PC-3 (cell line): Measurements from ENCODE around the gene OCA2. TPM values are rescaled to one million over a fixed set of nuclear protein-coding genes. Genes with fewer than 3 reads are reported as not detected.

Source experiments
- ATAC-seq: fragments of 200-7000 bp; cut with Tn5 transposase; 2 replicates; pipeline ENCODE4 v1.9.1; 2020; ENCODE audit warnings: mild to moderate bottlenecking, moderate library complexity
- BruUV-seq: library from RNA; stranded (reverse); fragments of 400-500 nt; replicated peaks from 2 replicates; lab custom pipeline; 2021; lab: Mats Ljungman, UMichigan
- CTCF ChIA-PET: fragments of 300-600 bp; sonication (Branson Sonifier 250); formaldehyde crosslinking; loops from one replicate; lab custom pipeline; 2022; ENCODE audit warnings: antibody characterized with exemption; lab: Charles Lee
- POLR2A ChIA-PET: fragments of 300-600 bp; sonication (Branson Sonifier 250); formaldehyde crosslinking; loops from one replicate; lab custom pipeline; 2022; ENCODE audit warnings: antibody characterized with exemption; ENCODE audit not compliant: unreplicated experiment; lab: Charles Lee
- DNase-seq: peaks from one replicate; pipeline ENCODE4 v3.0.0-alpha.2; 2015
- H2AFZ ChIP-seq: fragments of 300-600 bp; sonication (generic); 2 replicates; pipeline ENCODE4 v1.6.0; 2016; ENCODE audit warnings: antibody characterized with exemption, low read length
- H3F3A ChIP-seq: fragments of 300-600 bp; sonication (generic); one replicate; pipeline ENCODE4 v1.6.0; 2017; ENCODE audit warnings: antibody characterized with exemption, low read length, control low read depth, mild to moderate bottlenecking; ENCODE audit not compliant: unreplicated experiment
- H3K27ac ChIP-seq: fragments of 300-600 bp; sonication (generic); 2 replicates; pipeline ENCODE4 v1.5.1; 2016; ENCODE audit warnings: mild to moderate bottlenecking, low read length
- H3K27me3 ChIP-seq: fragments of 300-600 bp; sonication (generic); 2 replicates; pipeline ENCODE4 v1.6.1; 2016; ENCODE audit warnings: low read length, mixed read lengths
- H3K36me3 ChIP-seq: fragments of 300-600 bp; sonication (generic); 2 replicates; pipeline ENCODE4 v1.6.1; 2016; ENCODE audit warnings: low read depth, mixed run types, low read length, mixed read lengths
- H3K4me1 ChIP-seq: fragments of 300-600 bp; sonication (generic); 2 replicates; pipeline ENCODE4 v1.5.1; 2016; ENCODE audit warnings: low read length; ENCODE audit not compliant: insufficient read depth
- H3K4me2 ChIP-seq: fragments of 300-600 bp; sonication (generic); 2 replicates; pipeline ENCODE4 v1.6.0; 2016; ENCODE audit warnings: low read length
- H3K4me3 ChIP-seq: fragments of 300-600 bp; sonication (generic); 2 replicates; pipeline ENCODE4 v1.5.1; 2016; ENCODE audit warnings: mild to moderate bottlenecking, low read length, mixed read lengths
- H3K79me2 ChIP-seq: fragments of 300-600 bp; sonication (generic); 2 replicates; pipeline ENCODE4 v1.6.1; 2017; ENCODE audit warnings: low read length, mixed read lengths
- H3K9ac ChIP-seq: fragments of 300-600 bp; sonication (generic); 2 replicates; pipeline ENCODE4 v1.6.0; 2016; ENCODE audit warnings: mild to moderate bottlenecking, low read length
- H3K9me2 ChIP-seq: fragments of 300-600 bp; sonication (generic); replicated peaks from 2 replicates; pipeline ENCODE4 v1.6.1; 2016; ENCODE audit warnings: mixed run types, low read length, mixed read lengths
- H3K9me3 ChIP-seq: fragments of 300-600 bp; sonication (generic); 2 replicates; pipeline ENCODE4 v1.6.1; 2016; ENCODE audit warnings: low read length, mixed read lengths
- H4K20me1 ChIP-seq: fragments of 300-600 bp; sonication (generic); 2 replicates; pipeline ENCODE4 v1.6.1; 2016; ENCODE audit warnings: low read length, mixed read lengths
- CTCF ChIP-seq: fragments of 300-600 bp; sonication (generic); conservative IDR thresholded peaks from 2 replicates; pipeline ENCODE4 v1.5.1; 2017; ENCODE audit warnings: antibody characterized with exemption, low read depth, mild to moderate bottlenecking, low read length
- EZH2 ChIP-seq: fragments of 300-600 bp; sonication (generic); IDR thresholded peaks from one replicate; pipeline ENCODE4 v1.6.1; 2017; ENCODE audit warnings: antibody characterized with exemption, mild to moderate bottlenecking, low read length; ENCODE audit not compliant: unreplicated experiment
- EZH2phosphoT487 ChIP-seq: fragments of 300-600 bp; sonication (generic); IDR thresholded peaks from 2 replicates; pipeline ENCODE4 v1.6.1; 2018; ENCODE audit warnings: mild to moderate bottlenecking, antibody characterized with exemption, low read length, borderline replicate concordance
- intact Hi-C: fragments of 100-400 bp; cut with micrococcal nuclease; formaldehyde crosslinking; loops from 2 replicates; pipeline ENCODE4 v1.9.0; 2023
- total RNA-seq: library from RNA; depleted of rRNA; stranded (reverse); fragments of >200 nt; gene quantifications from 2 replicates; pipeline ENCODE4 v1.2.3, GENCODE V29; 2014

OCA2 gene
- total RNA-seq, 1 experiment from 2014 or later: not detected

GRCh38 chr15:28037969-28038590 lies 61.0 kb downstream of the OCA2 start:
- ChIA-PET CTCF (no interaction called here), POLR2A (no interaction called here)
- Histone ChIP-seq H3K36me3 (no peaks in the 10 kb centered on the region), H2AFZ (no peak overlapping the region), H3K9me3 (no peaks in the 10 kb centered on the region), H3F3A (no peaks in the 10 kb centered on the region), H4K20me1 (no peaks in the 10 kb centered on the region), H3K79me2 (no peaks in the 10 kb centered on the region), H3K27me3 (no peaks in the 10 kb centered on the region), H3K4me1 (no peaks in the 10 kb centered on the region), H3K9me2 (no peaks in the 10 kb centered on the region), H3K4me2 (no peak overlapping the region), H3K4me3 (no peak overlapping the region), H3K9ac (no peak overlapping the region), H3K27ac (no peak overlapping the region)
- no peak for TF ChIP-seq EZH2
- no peak for TF ChIP-seq CTCF
- no peak for TF ChIP-seq EZH2phosphoT487
- DNase-seq (no peak), ATAC-seq (no peak)
- BruUV-seq: no TSS peak
- intact Hi-C loops: no loop called here

GRCh38 chr15:28033443-28033842 lies 65.7 kb downstream of the OCA2 start:
- Histone ChIP-seq H3K4me2 (no peak overlapping the region), H4K20me1 (no peaks in the 10 kb centered on the region), H3K4me3 (no peak overlapping the region), H3K9me3 (no peaks in the 10 kb centered on the region), H3F3A (no peaks in the 10 kb centered on the region), H3K36me3 (no peaks in the 10 kb centered on the region), H3K4me1 (no peaks in the 10 kb centered on the region), H3K9ac (no peak overlapping the region), H3K79me2 (no peaks in the 10 kb centered on the region), H3K27me3 (no peaks in the 10 kb centered on the region), H3K9me2 (no peaks in the 10 kb centered on the region), H3K27ac (no peak overlapping the region), H2AFZ (no peak overlapping the region)
- no TSS peak for BruUV-seq
- DNase-seq (no peak), ATAC-seq (no peak)
- intact Hi-C loops: no loop called here
- TF ChIP-seq CTCF (no peak), EZH2phosphoT487 (no peak), EZH2 (no peak)
- CTCF ChIA-PET: no interaction called here
- POLR2A ChIA-PET: no interaction called here

GRCh38 chr15:28030801-28031200 lies 68.3 kb downstream of the OCA2 start:
- TF ChIP-seq EZH2 (no peak), EZH2phosphoT487 (no peak), CTCF (no peak)
- ATAC-seq: no peak
- BruUV-seq: no TSS peak

More at GRCh38 chr15:28030801-28031200, 68.3 kb downstream of the OCA2 start:
- no peaks in the 10 kb centered on the region for H3K79me2 ChIP-seq
- CTCF ChIA-PET: no interaction called here
- H4K20me1 ChIP-seq: no peaks in the 10 kb centered on the region
- H3K36me3 ChIP-seq: no peaks in the 10 kb centered on the region
- no peaks in the 10 kb centered on the region for H3K9me2 ChIP-seq
- H3K27me3 ChIP-seq: no peaks in the 10 kb centered on the region
- no peaks in the 10 kb centered on the region for H3F3A ChIP-seq
- H3K27ac ChIP-seq: no peak overlapping the region
- no peaks in the 10 kb centered on the region for H3K9me3 ChIP-seq
- DNase-seq: no peak
- intact Hi-C loops: no loop called here
- H3K4me1 ChIP-seq: no peaks in the 10 kb centered on the region
- H3K4me3 ChIP-seq: no peak overlapping the region
- no peak overlapping the region for H2AFZ ChIP-seq
- no peak overlapping the region for H3K4me2 ChIP-seq
- POLR2A ChIA-PET: no interaction called here
- H3K9ac ChIP-seq: no peak overlapping the region
